Lower lobe of right lung (tissue), 2 donors: ENCODE results near the gene MB. TPM values are rescaled to one million over a fixed set of nuclear protein-coding genes. Genes with fewer than 3 reads are reported as not detected.

ENCODE experiments used
- ATAC-seq, 2 donors: fragments of 200-7000 bp; cut with Tn5 transposase; one replicate each; pipeline ENCODE4 v1.9.1; 2020 to 2022; ENCODE audit warnings: mild to moderate bottlenecking in 2 of 2, moderate library complexity in 2 of 2
- DNase-seq: peaks from one replicate; pipeline ENCODE4 v3.0.0-alpha.2; 2020
- H3K27ac ChIP-seq: fragments of 200-600 bp; one replicate; pipeline ENCODE4 v1.8.0; 2022
- H3K27me3 ChIP-seq: fragments of 200-600 bp; one replicate; pipeline ENCODE4 v1.8.0; 2022; ENCODE audit warnings: low read depth
- H3K36me3 ChIP-seq: fragments of 200-600 bp; one replicate; pipeline ENCODE4 v1.8.0; 2022; ENCODE audit warnings: mild to moderate bottlenecking
- H3K4me1 ChIP-seq: fragments of 200-600 bp; one replicate; pipeline ENCODE4 v1.8.0; 2022
- H3K4me3 ChIP-seq: fragments of 200-600 bp; one replicate; pipeline ENCODE4 v1.8.0; 2022; ENCODE audit warnings: mild to moderate bottlenecking
- H3K9me3 ChIP-seq: fragments of 200-600 bp; one replicate; pipeline ENCODE4 v1.8.0; 2022
- CTCF ChIP-seq: fragments of 200-600 bp; IDR thresholded peaks from one replicate; pipeline ENCODE4 v1.8.0; 2022; ENCODE audit warnings: antibody characterized with exemption, mild to moderate bottlenecking
- intact Hi-C: fragments of 100-400 bp; cut with DNase I; formaldehyde crosslinking; loops from one replicate; pipeline ENCODE4 v1.11.0; 2022
- total RNA-seq: library from RNA; stranded (reverse); fragmentation: NEBNext Ultra II Directional; extraction: Animal tissue kit (Norgen Biotek cat#: 25700); gene quantifications from one replicate; pipeline ENCODE4 v1.2.1, GENCODE V29; 2021
- donor health status: DM: no; HTN: yes; CAD: no; lungs with severe emphysema.

MB gene
- total RNA-seq, 1 donor from 2014 or later = 0.86 TPM

- ATAC-seq (no peak), DNase-seq (no peak)
- Histone ChIP-seq H3K27me3 (peaks cover 4% of the 10 kb centered on the region), H3K27ac (no peak overlapping the region), H3K9me3 (no peaks in the 10 kb centered on the region), H3K36me3 (no peaks in the 10 kb centered on the region), H3K4me3 (no peak overlapping the region), H3K4me1 (no peaks in the 10 kb centered on the region)
- TF ChIP-seq CTCF = no peak
- intact Hi-C loops = no loop called here
Measured at GRCh38 chr22:35558031-35558430, 59.1 kb downstream of the MB start.

Other genes starting within 250 kb of the MB start
- 68.3 TPM for gene HMOX1, start 236.2 kb downstream of the MB start, total RNA-seq
- 25.7 TPM for gene MCM5, start 217.2 kb downstream of the MB start, total RNA-seq
- gene RASD2, start 76.5 kb downstream of the MB start, total RNA-seq = 3.6 TPM
- 53.8 TPM for gene APOL6, start 31.1 kb upstream of the MB start, total RNA-seq
- gene APOL5, start 100.5 kb upstream of the MB start, total RNA-seq = not detected